AML-193 (cell line): ENCODE data around the gene MMP11.
A peak's percentile ranks its signal among the peaks of the same experiment; 100 is the strongest.
"Not testable (repeated sequence)": the region's sequence is repeated elsewhere in the genome, so short reads cannot be mapped to it uniquely, and the experiment has no call there.

ENCODE experiments used
- DNase-seq, 2 experiments: peaks; one replicate each; lab custom pipeline; 2025; lab: John Stamatoyannopoulos, UW

The MMP11 gene, protein sequence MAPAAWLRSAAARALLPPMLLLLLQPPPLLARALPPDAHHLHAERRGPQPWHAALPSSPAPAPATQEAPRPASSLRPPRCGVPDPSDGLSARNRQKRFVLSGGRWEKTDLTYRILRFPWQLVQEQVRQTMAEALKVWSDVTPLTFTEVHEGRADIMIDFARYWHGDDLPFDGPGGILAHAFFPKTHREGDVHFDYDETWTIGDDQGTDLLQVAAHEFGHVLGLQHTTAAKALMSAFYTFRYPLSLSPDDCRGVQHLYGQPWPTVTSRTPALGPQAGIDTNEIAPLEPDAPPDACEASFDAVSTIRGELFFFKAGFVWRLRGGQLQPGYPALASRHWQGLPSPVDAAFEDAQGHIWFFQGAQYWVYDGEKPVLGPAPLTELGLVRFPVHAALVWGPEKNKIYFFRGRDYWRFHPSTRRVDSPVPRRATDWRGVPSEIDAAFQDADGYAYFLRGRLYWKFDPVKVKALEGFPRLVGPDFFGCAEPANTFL

DNA sequence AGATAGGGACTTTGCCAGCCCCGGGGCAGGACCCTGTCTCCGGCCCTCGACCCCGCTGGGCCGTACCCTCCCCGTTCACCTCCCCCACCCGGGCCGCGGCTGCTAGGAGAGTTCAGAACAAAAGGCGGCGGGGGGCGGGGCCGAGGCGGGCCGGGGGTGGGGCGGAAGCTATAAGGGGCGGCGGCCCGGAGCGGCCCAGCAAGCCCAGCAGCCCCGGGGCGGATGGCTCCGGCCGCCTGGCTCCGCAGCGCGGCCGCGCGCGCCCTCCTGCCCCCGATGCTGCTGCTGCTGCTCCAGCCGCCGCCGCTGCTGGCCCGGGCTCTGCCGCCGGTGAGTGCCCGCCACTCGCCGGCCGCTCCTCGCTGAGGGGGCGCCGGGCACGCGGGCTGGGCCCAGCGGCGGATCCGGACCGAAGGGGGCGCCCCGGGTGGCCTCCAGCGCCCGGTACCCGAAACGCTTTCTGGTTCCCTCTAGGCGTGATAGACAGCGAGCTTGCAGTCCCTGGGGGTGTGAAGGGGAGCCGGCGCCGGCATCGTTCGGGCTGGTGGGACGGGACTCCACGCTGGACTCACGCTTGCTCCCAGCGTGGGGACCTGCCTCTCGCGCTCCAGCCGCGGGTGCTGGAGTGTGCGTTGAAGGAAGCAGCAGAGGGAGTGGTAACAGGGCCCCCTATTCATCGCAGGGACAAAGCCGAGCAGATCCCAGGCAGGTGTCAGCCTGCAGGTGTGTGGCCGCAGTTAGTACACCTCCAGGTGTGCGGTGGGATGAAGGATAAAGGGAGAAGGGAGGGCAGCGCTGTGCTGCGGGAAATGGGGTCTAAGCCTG is at the start of gene MMP11:
MMP11 (plus strand) TSS at position 201 of the 825 bp plus-strand sequence; CDS start at position 223, 22 bp downstream.
- DNase-seq, result no peak

DNA sequence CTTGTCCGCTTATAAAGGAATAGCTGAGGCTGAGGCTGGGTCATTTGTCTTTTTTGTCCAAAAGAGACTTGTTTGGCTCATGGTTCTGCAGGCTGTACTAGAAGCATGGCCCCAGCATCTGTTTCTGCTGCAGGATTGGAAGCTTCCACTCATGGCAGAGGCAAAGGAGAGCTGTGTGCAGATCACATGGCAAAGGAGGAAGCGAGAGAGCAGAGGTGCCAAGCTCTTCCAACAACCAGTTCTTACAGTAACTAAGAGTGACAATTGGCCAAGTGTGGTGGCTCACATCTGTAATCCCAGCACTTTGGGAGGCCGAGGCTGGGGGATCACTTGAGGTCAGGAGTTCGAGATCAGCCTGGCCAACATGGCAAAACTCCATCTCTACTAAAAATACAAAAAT is 44.5 kb upstream of the MMP11 start:
- DNase-seq, result not testable (repeated sequence)

- no peak for DNase-seq
These were observed 35.0 kb upstream of the MMP11 start for GRCh38 chr22:23737696-23738095.

GRCh38 chr22:23742505-23743264 is 30.0 kb upstream of the MMP11 start:
- no peak for DNase-seq

- DNase-seq, result no peak
These were observed 29.3 kb upstream of the MMP11 start for GRCh38 chr22:23743303-23743705.

DNA sequence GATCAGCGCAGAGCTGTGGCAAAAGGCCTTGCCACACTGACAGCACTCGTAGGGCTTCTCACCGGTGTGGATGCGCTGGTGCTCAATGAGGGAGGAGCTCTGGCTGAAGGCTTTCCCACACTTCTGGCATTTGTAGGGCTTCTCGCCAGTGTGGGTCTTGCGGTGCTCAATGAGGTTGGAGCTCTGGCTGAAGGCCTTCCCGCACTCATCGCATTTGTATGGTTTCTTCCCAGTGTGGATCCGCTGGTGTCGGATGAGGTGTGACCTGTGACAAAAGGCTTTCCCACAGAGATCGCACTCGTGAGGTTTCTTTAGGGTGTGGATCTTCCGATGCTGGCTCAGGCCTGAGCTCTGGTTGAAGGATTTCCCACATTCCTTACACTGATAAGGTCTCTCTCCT is 28.6 kb upstream of the MMP11 start:
- no peak for DNase-seq

- no peak for DNase-seq
These were observed 28.2 kb upstream of the MMP11 start for GRCh38 chr22:23744485-23744884.

- DNase-seq, result no peak
These were observed 26.9 kb upstream of the MMP11 start for GRCh38 chr22:23745791-23746190.

DNA sequence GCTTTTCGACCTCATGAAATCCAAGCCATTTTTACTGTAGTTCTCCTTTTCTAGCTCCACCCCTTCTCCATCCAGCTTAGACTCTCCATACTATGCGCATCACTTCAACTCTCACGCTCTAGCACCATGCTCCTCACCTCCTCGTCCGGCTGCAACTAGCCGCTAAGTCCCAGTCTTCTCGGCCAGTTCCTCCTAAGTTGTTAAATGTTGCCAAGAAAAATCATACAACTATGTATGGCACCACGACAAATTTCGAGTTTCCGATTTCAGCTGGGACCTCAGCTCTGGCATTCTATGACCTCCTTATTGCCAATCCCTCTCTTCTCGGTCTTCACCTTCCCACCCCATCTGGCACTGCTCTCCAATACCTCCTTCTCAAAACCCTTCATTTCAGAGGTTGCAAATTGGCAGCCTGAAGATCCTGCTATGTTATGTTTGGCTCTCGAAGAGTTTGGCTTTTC is 22.8 kb upstream of the MMP11 start:
- peak in 1 of 2 experiments; percentile 4 for DNase-seq

DNA sequence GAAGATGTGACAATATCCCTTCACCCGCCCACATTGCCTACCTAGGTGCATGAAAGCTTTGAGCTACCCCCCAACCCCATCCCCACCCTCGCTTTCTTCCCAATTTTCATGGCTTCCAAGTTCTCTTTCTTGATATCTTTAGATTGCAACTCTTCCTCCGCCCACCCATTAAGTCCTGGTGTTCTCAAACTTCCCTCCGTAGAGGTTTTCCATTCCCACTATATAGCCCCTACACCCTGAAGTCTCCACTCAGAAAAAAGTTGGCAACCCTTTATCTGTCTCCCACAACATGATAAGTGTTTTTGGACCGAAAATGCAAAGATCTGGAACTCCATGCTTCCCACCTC is 22.3 kb upstream of the MMP11 start:
- no peak for DNase-seq

- peak; percentile 57 to 61 for DNase-seq
These were observed 21.8 kb upstream of the MMP11 start, which contains the start of gene ZNF70 for GRCh38 chr22:23750714-23751440. TSS of gene ZNF70 (minus strand) at chr22:23751112. CDS start at chr22:23745140, 5,972 bp downstream.

DNA sequence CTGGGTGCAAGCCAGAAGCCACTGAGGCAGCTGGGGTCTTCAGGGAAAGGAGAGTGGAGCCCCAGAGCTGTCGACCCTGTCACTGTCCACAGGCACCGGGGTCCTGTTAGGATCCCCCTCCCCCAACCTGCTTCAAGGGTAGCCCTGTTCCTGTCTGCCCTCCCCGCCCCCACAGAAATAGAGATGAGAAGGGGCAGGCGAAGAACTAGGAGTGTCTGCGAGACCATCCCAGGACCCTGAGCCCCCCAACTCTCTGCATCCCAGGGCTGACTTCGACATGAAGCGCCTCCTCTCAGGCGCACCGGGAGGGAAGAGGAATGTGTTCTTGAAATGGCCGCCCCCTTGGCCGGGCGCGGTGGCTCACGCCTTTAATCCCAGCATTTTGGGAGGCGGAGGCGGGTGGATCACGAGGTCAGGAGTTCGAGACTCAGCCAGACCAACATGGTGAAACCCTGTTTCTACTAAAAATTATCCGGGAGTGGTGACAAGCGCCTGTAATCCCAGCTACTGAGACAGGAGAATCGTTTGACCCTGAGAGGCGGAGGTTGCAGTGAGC is 21.1 kb upstream of the MMP11 start:
- DNase-seq, result no peak

DNA sequence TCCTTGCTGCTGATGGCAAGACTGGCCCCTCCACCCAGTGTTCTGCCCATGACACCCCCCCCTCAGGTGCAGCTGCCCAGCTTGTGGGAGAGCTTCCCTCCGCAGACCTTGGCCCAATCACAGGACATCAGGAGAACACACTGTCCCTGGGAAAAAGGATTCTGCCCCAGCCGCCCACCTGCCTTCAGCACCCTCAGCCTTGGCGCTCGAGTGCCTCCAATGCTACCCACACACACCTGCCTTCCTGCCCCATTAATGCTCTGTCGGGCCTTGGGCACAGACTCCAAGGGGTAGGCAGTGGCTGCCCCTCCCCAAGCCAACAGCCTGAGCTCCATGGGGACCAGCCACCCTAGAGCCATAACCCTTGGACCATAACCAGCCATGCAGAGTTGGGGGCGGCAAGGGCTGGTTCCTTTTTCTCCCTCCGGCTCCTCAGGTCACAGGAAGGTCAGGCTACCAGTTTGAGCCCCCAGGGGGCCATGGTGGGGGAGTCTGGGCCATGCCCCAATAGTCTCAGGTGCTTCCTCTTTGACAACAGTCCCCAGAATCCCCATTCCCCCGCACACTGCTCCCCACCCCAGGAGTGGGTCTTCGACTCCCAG is 20.5 kb upstream of the MMP11 start:
- no peak for DNase-seq

- DNase-seq, result no peak
These were observed 19.9 kb upstream of the MMP11 start for GRCh38 chr22:23752750-23753149.

DNA sequence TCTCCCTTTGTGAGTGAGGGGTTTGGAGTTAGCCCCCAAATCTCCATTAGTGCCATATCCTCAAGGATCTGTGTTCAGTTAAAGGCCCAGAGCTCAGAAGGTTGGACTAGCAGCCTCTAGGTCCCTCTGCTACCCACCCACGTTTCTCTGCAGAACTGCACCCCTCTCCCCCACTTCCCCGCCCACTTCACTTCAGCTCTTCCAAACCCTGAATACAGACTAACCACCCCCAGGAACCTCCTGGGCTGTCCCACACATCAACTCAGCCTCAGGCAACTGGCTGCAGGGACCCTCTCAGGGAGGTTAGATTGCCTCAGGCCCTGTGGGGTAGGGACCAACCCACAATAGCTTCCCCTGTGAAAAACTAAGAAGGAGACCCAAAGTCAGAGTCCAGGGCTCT is 19.3 kb upstream of the MMP11 start:
- DNase-seq, result no peak

DNA sequence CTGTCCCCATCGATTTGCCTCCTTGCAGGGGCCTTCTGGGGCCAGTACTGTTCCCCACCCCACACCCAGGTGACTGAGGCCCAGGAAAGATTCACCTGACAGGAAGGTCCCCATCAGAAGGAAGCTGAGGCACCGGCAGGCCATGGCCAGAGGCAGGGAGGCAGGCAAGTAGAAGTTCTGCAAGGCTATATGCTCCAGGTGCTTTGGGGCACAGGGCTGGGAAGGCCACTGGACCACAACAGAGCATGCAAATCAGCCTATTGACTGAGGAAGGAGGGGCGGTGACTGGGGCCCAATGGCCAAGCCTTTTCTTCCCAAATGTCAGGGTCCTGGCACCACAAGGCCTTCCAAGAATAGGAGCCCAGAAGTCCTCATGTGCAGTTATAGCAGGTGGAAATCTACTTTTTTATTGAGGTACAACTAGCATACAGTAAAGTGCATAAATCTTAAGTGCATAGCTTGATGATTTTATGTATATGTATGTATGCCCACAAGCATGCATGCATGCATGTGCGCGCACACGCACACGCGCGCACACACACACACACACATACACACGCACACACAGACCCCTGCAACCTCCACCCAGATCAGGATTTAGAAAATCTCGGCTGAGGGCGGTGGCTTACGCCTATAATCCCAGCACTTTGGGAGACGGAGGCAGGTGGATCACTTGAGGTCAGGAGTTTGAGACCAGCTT is 18.3 kb upstream of the MMP11 start, which contains the start of gene VPREB3:
VPREB3 (minus strand) TSS at position 206 of the 700 bp plus-strand sequence; CDS start at position 144, 62 bp downstream.
- DNase-seq, result no peak

GRCh38 chr22:23754980-23755636 is 17.5 kb upstream of the MMP11 start:
- DNase-seq, result no peak

DNA sequence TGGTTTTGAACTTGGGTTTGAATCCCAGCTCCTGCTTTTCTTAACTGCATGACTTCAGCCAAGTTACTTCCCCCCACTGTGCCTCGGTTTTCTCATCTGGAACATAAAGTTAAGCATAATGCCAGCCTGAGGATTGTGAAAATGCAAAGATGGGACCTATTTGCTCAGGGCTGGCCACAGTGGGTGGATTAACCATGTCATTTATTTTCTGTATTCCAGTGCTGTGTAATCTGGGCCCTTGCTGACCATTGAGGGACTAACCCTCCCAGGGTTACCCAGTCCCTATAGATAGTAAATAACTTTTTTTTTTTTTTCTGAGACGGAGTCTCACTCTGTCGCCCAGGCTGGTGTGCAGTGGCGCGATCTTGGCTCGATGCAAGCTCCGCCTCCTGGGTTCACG is 16.9 kb upstream of the MMP11 start:
- DNase-seq, result no peak

DNA sequence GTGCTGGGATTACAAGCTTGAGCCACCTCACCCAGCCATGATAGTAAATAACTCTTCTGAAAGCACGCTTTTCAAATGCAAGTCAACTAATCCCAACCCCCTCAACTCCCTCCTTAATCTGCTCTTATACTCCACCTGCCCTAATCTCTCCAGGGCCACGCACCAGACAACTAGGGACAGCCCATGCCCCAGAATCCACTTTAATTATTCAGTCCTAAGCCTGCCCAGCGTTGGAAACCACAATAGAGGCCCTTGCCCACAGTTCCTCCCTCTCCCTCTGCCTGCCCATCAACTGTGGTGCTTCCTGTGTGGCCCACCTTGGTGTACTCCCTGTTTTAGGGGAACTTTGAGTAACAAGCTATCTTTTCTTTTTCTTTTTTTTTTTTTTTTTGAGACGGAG is 15.8 kb upstream of the MMP11 start:
- no peak for DNase-seq
